ENCODE data around the gene KLK4.

Gene KLK4

GRCh38 chr19:50861496-50862286, 49.5 kb downstream of the KLK4 start:
- H3K27ac Mint-ChIP-seq (ENCODE audit: low read depth) = no peak overlapping the region
- ATAC-seq (replicated peaks; ENCODE audit: extremely low read depth, poor library complexity, severe bottlenecking) (no peak), DNase-seq (ENCODE audit: low spot score in 2 of 2) (no peak)
- no peaks in the 10 kb centered on the region for H3K4me1 Mint-ChIP-seq
- H3K9me3 Mint-ChIP-seq = no peaks in the 10 kb centered on the region
- H3K36me3 Mint-ChIP-seq (ENCODE audit: insufficient read depth) = no peaks in the 10 kb centered on the region
- peaks cover 75% of the 10 kb centered on the region for H3K27me3 Mint-ChIP-seq
- H3K4me3 Mint-ChIP-seq = no peak overlapping the region

DNA sequence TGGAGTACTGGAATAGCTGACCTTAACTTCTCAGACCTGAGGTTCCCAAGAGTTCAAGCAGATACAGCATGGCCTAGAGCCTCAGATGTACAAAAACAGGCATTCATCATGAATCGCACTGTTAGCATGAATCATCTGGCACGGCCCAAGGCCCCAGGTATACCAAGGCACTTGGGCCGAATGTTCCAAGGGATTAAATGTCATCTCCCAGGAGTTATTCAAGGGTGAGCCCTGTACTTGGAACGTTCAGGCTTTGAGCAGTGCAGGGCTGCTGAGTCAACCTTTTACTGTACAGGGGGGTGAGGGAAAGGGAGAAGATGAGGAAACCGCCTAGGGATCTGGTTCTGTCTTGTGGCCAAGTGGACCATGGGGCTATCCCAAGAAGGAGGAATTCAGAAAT, 50.2 kb downstream of the KLK4 start:
- Mint-ChIP-seq H3K9me3 (no peaks in the 10 kb centered on the region), H3K4me1 (no peaks in the 10 kb centered on the region), H3K27me3 (peaks cover 76% of the 10 kb centered on the region), H3K4me3 (no peak overlapping the region), H3K27ac (ENCODE audit: low read depth) (no peak overlapping the region), H3K36me3 (ENCODE audit: insufficient read depth) (no peaks in the 10 kb centered on the region)
- DNase-seq (ENCODE audit: low spot score in 2 of 2) = no peak
- ATAC-seq (replicated peaks; ENCODE audit: extremely low read depth, poor library complexity, severe bottlenecking) = no peak

DNA sequence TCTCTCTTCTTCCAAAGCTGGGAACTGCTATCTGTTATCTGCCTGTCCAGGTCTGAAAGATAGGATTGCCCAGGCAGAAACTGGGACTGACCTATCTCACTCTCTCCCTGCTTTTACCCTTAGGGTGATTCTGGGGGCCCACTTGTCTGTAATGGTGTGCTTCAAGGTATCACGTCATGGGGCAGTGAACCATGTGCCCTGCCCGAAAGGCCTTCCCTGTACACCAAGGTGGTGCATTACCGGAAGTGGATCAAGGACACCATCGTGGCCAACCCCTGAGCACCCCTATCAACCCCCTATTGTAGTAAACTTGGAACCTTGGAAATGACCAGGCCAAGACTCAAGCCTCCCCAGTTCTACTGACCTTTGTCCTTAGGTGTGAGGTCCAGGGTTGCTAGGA, 51.3 kb downstream of the KLK4 start:
- DNase-seq (ENCODE audit: low spot score in 2 of 2) = no peak
- Mint-ChIP-seq H3K9me3 (no peaks in the 10 kb centered on the region), H3K36me3 (ENCODE audit: insufficient read depth) (no peaks in the 10 kb centered on the region), H3K27me3 (peaks cover 80% of the 10 kb centered on the region), H3K4me3 (no peak overlapping the region), H3K4me1 (no peaks in the 10 kb centered on the region), H3K27ac (ENCODE audit: low read depth) (no peak overlapping the region)
- ATAC-seq (replicated peaks; ENCODE audit: extremely low read depth, poor library complexity, severe bottlenecking) = no peak

- ATAC-seq (replicated peaks; ENCODE audit: extremely low read depth, poor library complexity, severe bottlenecking) (no peak), DNase-seq (ENCODE audit: low spot score in 2 of 2) (no peak)
- Mint-ChIP-seq H3K27ac (ENCODE audit: low read depth) (no peak overlapping the region), H3K36me3 (ENCODE audit: insufficient read depth) (no peaks in the 10 kb centered on the region), H3K27me3 (peaks cover 87% of the 10 kb centered on the region), H3K4me3 (no peak overlapping the region), H3K4me1 (no peaks in the 10 kb centered on the region), H3K9me3 (no peaks in the 10 kb centered on the region)
These were observed 52.3 kb downstream of the KLK4 start for GRCh38 chr19:50858886-50859285.

GRCh38 chr19:50857366-50857765, 53.8 kb downstream of the KLK4 start:
- no peak for DNase-seq (ENCODE audit: low spot score in 2 of 2)
- H3K4me1 Mint-ChIP-seq = no peaks in the 10 kb centered on the region
- no peaks in the 10 kb centered on the region for H3K9me3 Mint-ChIP-seq
- H3K27ac Mint-ChIP-seq (ENCODE audit: low read depth) = no peak overlapping the region
- no peaks in the 10 kb centered on the region for H3K36me3 Mint-ChIP-seq (ENCODE audit: insufficient read depth)
- H3K27me3 Mint-ChIP-seq = peaks cover 88% of the 10 kb centered on the region
- H3K4me3 Mint-ChIP-seq = no peak overlapping the region
- ATAC-seq (replicated peaks; ENCODE audit: extremely low read depth, poor library complexity, severe bottlenecking) = no peak
